H9 (cell line): ENCODE results near the gene ACVR1. TPM values are rescaled to one million over a fixed set of nuclear protein-coding genes. Genes with fewer than 3 reads are reported as not detected.

Experiments
- DNase-seq: peaks from one replicate; pipeline ENCODE4 v3.0.0-alpha.2; 2017
- H2AFZ ChIP-seq: one replicate; pipeline ENCODE4 v1.6.1; 2013; ENCODE audit warnings: mild to moderate bottlenecking, low read length, control low read depth, moderate library complexity
- H2AK5ac ChIP-seq: 2 replicates; pipeline ENCODE4 v1.6.1; 2013; ENCODE audit warnings: low read length, control low read depth, mixed read lengths; ENCODE audit not compliant: insufficient read length
- H2BK120ac ChIP-seq: one replicate; pipeline ENCODE4 v1.6.1; 2013; ENCODE audit warnings: low read depth, mild to moderate bottlenecking, low read length, control low read depth, inconsistent platforms; ENCODE audit not compliant: poor library complexity, severe bottlenecking
- H2BK12ac ChIP-seq: 2 replicates; pipeline ENCODE4 v1.6.1; 2013; ENCODE audit warnings: low read length, control low read depth, mixed read lengths, low read depth; ENCODE audit not compliant: insufficient read length
- H2BK15ac ChIP-seq: 2 replicates; pipeline ENCODE4 v1.6.1; 2013; ENCODE audit warnings: low read depth, low read length, control low read depth
- H2BK20ac ChIP-seq: one replicate; pipeline ENCODE4 v1.6.1; 2013; ENCODE audit warnings: low read depth, mild to moderate bottlenecking, low read length, control low read depth, inconsistent platforms; ENCODE audit not compliant: poor library complexity, severe bottlenecking
- H2BK5ac ChIP-seq: 2 replicates; pipeline ENCODE4 v1.6.1; 2013; ENCODE audit warnings: low read length, control low read depth, mixed read lengths; ENCODE audit not compliant: insufficient read length
- H3K14ac ChIP-seq: 2 replicates; pipeline ENCODE4 v1.6.1; 2013; ENCODE audit warnings: low read length, control low read depth; ENCODE audit not compliant: insufficient read depth
- H3K18ac ChIP-seq: 2 replicates; pipeline ENCODE4 v1.6.1; 2013; ENCODE audit warnings: low read depth, mild to moderate bottlenecking, mixed read lengths, low read length, control low read depth; ENCODE audit not compliant: insufficient read length
- H3K23ac ChIP-seq: 2 replicates; pipeline ENCODE4 v1.6.1; 2013; ENCODE audit warnings: low read length, control low read depth, mixed read lengths, low read depth; ENCODE audit not compliant: insufficient read length
- H3K23me2 ChIP-seq: 2 replicates; pipeline ENCODE4 v1.6.1; 2013; ENCODE audit warnings: low read depth, mild to moderate bottlenecking, mixed read lengths, low read length, control low read depth; ENCODE audit not compliant: insufficient read length, poor library complexity, severe bottlenecking
- H3K27ac ChIP-seq: 2 replicates; pipeline ENCODE4 v1.5.1; 2013; ENCODE audit warnings: low read length, control low read depth, mixed read lengths, low read depth; ENCODE audit not compliant: insufficient read length
- H3K27me3 ChIP-seq: 2 replicates; pipeline ENCODE4 v1.6.1; 2013; ENCODE audit warnings: low read length, control low read depth, inconsistent platforms; ENCODE audit not compliant: insufficient read depth
- H3K4ac ChIP-seq: 2 replicates; pipeline ENCODE4 v1.6.1; 2013; ENCODE audit warnings: low read depth, mild to moderate bottlenecking, control low read depth, inconsistent platforms, low read length, moderate library complexity
- H3K4me1 ChIP-seq: 2 replicates; pipeline ENCODE4 v1.6.1; 2013; ENCODE audit warnings: low read length, control low read depth, inconsistent platforms; ENCODE audit not compliant: insufficient read depth
- H3K4me2 ChIP-seq: 2 replicates; pipeline ENCODE4 v1.6.1; 2013; ENCODE audit warnings: low read length, control low read depth, mixed read lengths; ENCODE audit not compliant: insufficient read length, insufficient read depth
- H3K56ac ChIP-seq: 2 replicates; pipeline ENCODE4 v1.6.1; 2013; ENCODE audit warnings: low read depth, mild to moderate bottlenecking, mixed read lengths, low read length, control low read depth; ENCODE audit not compliant: insufficient read length
- H3K79me1 ChIP-seq: 2 replicates; pipeline ENCODE4 v1.6.1; 2013; ENCODE audit warnings: low read depth, mild to moderate bottlenecking, moderate library complexity, low read length, control low read depth, inconsistent platforms; ENCODE audit not compliant: insufficient read depth, poor library complexity, severe bottlenecking
- H3K79me2 ChIP-seq: 2 replicates; pipeline ENCODE4 v1.6.1; 2013; ENCODE audit warnings: low read length, control low read depth, inconsistent platforms; ENCODE audit not compliant: insufficient read depth
- H3K9ac ChIP-seq: 2 replicates; pipeline ENCODE4 v1.6.1; 2013; ENCODE audit warnings: low read length, control low read depth, mixed read lengths; ENCODE audit not compliant: insufficient read length; ENCODE audit errors: extremely low read depth
- H3K9me3 ChIP-seq: one replicate; pipeline ENCODE4 v1.6.1; 2013; ENCODE audit warnings: low read depth, low read length, inconsistent platforms; ENCODE audit not compliant: control insufficient read depth
- H3T11ph ChIP-seq: one replicate; pipeline ENCODE4 v1.6.1; 2013; ENCODE audit warnings: mild to moderate bottlenecking, low read length, control low read depth, inconsistent platforms
- H4K20me1 ChIP-seq: one replicate; pipeline ENCODE4 v1.6.1; 2013; ENCODE audit not compliant: control insufficient read depth, insufficient read length, insufficient read depth
- H4K5ac ChIP-seq: 2 replicates; pipeline ENCODE4 v1.6.1; 2013; ENCODE audit warnings: low read depth, mild to moderate bottlenecking, mixed read lengths, low read length, control low read depth; ENCODE audit not compliant: insufficient read length
- H4K8ac ChIP-seq: replicated peaks from 2 replicates; pipeline ENCODE4 v1.6.1; 2013; ENCODE audit warnings: low read length, control low read depth, mixed read lengths, low read depth; ENCODE audit not compliant: insufficient read length
- H4K91ac ChIP-seq: 2 replicates; pipeline ENCODE4 v1.6.1; 2013; ENCODE audit warnings: low read depth, mild to moderate bottlenecking, moderate library complexity, mixed read lengths, low read length, control low read depth; ENCODE audit not compliant: insufficient read length
- H3K27ac Mint-ChIP-seq, 3 experiments: 2 replicates in 2 of 3; 3 replicates in 1 of 3; pipeline ENCODE4 v1.8.0; 2020 to 2021; ENCODE audit warnings: mixed read lengths in 3 of 3, mild to moderate bottlenecking in 1 of 3, moderate library complexity in 1 of 3
- H3K27me3 Mint-ChIP-seq: 2 replicates; pipeline ENCODE4 v1.8.0; 2021; ENCODE audit warnings: low read depth, mild to moderate bottlenecking, moderate library complexity, mixed read lengths
- H3K36me3 Mint-ChIP-seq, 3 experiments: 2 replicates in 2 of 3; 3 replicates in 1 of 3; pipeline ENCODE4 v1.8.0; 2020 to 2021; ENCODE audit warnings: low read depth in 3 of 3, mixed read lengths in 3 of 3; ENCODE audit not compliant: insufficient read depth in 1 of 3
- H3K4me1 Mint-ChIP-seq, 2 experiments: 2 replicates each; pipeline ENCODE4 v1.8.0; 2020; ENCODE audit warnings: mixed read lengths in 2 of 2
- H3K4me3 Mint-ChIP-seq, 2 experiments: 2 replicates in 1 of 2; 3 replicates in 1 of 2; pipeline ENCODE4 v1.8.0; 2020 to 2021; ENCODE audit warnings: mild to moderate bottlenecking in 2 of 2, mixed read lengths in 2 of 2, moderate library complexity in 1 of 2
- H3K9me3 Mint-ChIP-seq, 2 experiments: 2 replicates in 1 of 2; 3 replicates in 1 of 2; pipeline ENCODE4 v1.8.0; 2020; ENCODE audit warnings: mild to moderate bottlenecking in 2 of 2, mixed read lengths in 2 of 2, moderate library complexity in 1 of 2
- WGBS: extraction: QIAGEN DNeasy Blood & Tissue Kit; methylation state at CpG from one replicate; pipeline ENCODE4 v1.1.7; 2013; ENCODE audit warnings: missing lambda C conversion rate, low lambda C conversion rate, mixed read lengths; ENCODE audit not compliant: insufficient read length; ENCODE audit errors: extremely low coverage; 5-methylcytosine and 5-hydroxymethylcytosine counted together
- total RNA-seq: library from RNA; stranded (reverse); gene quantifications from 2 replicates; pipeline ENCODE4 v1.2.1, GENCODE V29; 2021
- TF ChIP-seq, protein P1 (sequence below): fragments of 200-600 bp; sonication (generic); conservative IDR thresholded peaks from 3 replicates; pipeline ENCODE4 v1.8.0; 2021; ENCODE audit warnings: antibody characterized with exemption, mild to moderate bottlenecking

The ACVR1 gene
- total RNA-seq, 1 experiment from 2014 or later: 21.2 TPM

GRCh38 chr2:157789256-157789655 lies 86.9 kb downstream of the ACVR1 start:
- H3K9ac ChIP-seq: no peak overlapping the region
- no peaks in the 10 kb centered on the region for H4K20me1 ChIP-seq
- WGBS: no CpG with 5 or more reads among the region's 3 CpGs
- no peaks in the 10 kb centered on the region for H3K27me3 ChIP-seq
- H3K4me1 Mint-ChIP-seq: peaks cover 25 to 36% of the 10 kb centered on the region in 2 experiments
- H3K9me3 ChIP-seq: no peaks in the 10 kb centered on the region
- no peaks in the 10 kb centered on the region for H3K9me3 Mint-ChIP-seq
- no peak overlapping the region for H3T11ph ChIP-seq
- no peak overlapping the region for H3K14ac ChIP-seq
- peaks cover 0 to 2% (median 2%) of the 10 kb centered on the region in 3 experiments; a peak in 2 of 7 replicates for H3K36me3 Mint-ChIP-seq
- no peak overlapping the region for H4K8ac ChIP-seq
- H2AK5ac ChIP-seq: no peak overlapping the region
- no peak overlapping the region for H3K4ac ChIP-seq
- TF ChIP-seq, protein P1, sequence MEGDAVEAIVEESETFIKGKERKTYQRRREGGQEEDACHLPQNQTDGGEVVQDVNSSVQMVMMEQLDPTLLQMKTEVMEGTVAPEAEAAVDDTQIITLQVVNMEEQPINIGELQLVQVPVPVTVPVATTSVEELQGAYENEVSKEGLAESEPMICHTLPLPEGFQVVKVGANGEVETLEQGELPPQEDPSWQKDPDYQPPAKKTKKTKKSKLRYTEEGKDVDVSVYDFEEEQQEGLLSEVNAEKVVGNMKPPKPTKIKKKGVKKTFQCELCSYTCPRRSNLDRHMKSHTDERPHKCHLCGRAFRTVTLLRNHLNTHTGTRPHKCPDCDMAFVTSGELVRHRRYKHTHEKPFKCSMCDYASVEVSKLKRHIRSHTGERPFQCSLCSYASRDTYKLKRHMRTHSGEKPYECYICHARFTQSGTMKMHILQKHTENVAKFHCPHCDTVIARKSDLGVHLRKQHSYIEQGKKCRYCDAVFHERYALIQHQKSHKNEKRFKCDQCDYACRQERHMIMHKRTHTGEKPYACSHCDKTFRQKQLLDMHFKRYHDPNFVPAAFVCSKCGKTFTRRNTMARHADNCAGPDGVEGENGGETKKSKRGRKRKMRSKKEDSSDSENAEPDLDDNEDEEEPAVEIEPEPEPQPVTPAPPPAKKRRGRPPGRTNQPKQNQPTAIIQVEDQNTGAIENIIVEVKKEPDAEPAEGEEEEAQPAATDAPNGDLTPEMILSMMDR: no peak
- H2BK5ac ChIP-seq: no peak overlapping the region
- H3K18ac ChIP-seq: no peak overlapping the region
- no peak overlapping the region for H4K91ac ChIP-seq
- H3K79me2 ChIP-seq: no peaks in the 10 kb centered on the region
- no peak overlapping the region for H3K27ac Mint-ChIP-seq
- H3K56ac ChIP-seq: no peak overlapping the region
- no peak overlapping the region for H2BK20ac ChIP-seq
- no peak for DNase-seq
- no peaks in the 10 kb centered on the region for H3K79me1 ChIP-seq
- H3K4me2 ChIP-seq: no peak overlapping the region
- no peak overlapping the region for H3K23ac ChIP-seq
- H3K23me2 ChIP-seq: no peaks in the 10 kb centered on the region
- no peak overlapping the region for H2BK12ac ChIP-seq
- H3K4me3 Mint-ChIP-seq: no peak overlapping the region
- no peak overlapping the region for H4K5ac ChIP-seq
- H2BK120ac ChIP-seq: no peak overlapping the region
- H3K4me1 ChIP-seq: peaks cover 6% of the 10 kb centered on the region; the same call in 1 of the 2 replicates
- H2AFZ ChIP-seq: no peak overlapping the region
- no peak overlapping the region for H2BK15ac ChIP-seq
- no peak overlapping the region for H3K27ac ChIP-seq
- no peaks in the 10 kb centered on the region for H3K27me3 Mint-ChIP-seq
